Measurements from ENCODE around the gene CWC15.

Gene CWC15

DNA sequence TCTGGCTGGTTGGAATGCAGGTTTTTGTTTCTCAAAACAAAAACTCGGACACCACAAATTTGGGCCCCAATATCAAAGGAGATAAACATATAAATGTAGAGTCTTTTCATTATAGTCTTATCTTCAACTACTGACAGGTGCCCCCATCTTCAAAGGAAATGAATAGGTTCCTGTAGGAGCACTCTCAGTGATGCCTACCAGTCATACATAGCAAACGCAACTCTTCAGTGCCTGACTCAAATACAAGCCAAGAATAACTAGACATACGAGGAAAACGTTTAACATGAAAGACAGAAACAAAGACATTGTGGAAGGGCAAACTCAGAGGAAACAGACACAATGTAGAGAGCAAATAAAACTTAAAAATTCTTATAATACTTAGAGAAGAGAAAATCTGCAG is 14.0 kb upstream of the CWC15 start (continued):
- TF ChIP-seq, protein P1, sequence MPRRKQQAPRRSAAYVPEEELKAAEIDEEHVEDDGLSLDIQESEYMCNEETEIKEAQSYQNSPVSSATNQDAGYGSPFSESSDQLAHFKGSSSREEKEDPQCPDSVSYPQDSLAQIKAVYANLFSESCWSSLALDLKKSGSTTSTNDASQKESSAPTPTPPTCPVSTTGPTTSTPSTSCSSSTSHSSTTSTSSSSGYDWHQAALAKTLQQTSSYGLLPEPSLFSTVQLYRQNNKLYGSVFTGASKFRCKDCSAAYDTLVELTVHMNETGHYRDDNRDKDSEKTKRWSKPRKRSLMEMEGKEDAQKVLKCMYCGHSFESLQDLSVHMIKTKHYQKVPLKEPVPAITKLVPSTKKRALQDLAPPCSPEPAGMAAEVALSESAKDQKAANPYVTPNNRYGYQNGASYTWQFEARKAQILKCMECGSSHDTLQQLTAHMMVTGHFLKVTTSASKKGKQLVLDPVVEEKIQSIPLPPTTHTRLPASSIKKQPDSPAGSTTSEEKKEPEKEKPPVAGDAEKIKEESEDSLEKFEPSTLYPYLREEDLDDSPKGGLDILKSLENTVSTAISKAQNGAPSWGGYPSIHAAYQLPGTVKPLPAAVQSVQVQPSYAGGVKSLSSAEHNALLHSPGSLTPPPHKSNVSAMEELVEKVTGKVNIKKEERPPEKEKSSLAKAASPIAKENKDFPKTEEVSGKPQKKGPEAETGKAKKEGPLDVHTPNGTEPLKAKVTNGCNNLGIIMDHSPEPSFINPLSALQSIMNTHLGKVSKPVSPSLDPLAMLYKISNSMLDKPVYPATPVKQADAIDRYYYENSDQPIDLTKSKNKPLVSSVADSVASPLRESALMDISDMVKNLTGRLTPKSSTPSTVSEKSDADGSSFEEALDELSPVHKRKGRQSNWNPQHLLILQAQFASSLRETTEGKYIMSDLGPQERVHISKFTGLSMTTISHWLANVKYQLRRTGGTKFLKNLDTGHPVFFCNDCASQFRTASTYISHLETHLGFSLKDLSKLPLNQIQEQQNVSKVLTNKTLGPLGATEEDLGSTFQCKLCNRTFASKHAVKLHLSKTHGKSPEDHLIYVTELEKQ (tag by site-specific recombination; IDR thresholded peaks at IDR 0.05; ENCODE audit: borderline replicate concordance) = no peak
- TF ChIP-seq ZNF560 (tag by site-specific recombination; IDR thresholded peaks at IDR 0.05; ENCODE audit: borderline replicate concordance) = no peak
- TF ChIP-seq, protein P2, sequence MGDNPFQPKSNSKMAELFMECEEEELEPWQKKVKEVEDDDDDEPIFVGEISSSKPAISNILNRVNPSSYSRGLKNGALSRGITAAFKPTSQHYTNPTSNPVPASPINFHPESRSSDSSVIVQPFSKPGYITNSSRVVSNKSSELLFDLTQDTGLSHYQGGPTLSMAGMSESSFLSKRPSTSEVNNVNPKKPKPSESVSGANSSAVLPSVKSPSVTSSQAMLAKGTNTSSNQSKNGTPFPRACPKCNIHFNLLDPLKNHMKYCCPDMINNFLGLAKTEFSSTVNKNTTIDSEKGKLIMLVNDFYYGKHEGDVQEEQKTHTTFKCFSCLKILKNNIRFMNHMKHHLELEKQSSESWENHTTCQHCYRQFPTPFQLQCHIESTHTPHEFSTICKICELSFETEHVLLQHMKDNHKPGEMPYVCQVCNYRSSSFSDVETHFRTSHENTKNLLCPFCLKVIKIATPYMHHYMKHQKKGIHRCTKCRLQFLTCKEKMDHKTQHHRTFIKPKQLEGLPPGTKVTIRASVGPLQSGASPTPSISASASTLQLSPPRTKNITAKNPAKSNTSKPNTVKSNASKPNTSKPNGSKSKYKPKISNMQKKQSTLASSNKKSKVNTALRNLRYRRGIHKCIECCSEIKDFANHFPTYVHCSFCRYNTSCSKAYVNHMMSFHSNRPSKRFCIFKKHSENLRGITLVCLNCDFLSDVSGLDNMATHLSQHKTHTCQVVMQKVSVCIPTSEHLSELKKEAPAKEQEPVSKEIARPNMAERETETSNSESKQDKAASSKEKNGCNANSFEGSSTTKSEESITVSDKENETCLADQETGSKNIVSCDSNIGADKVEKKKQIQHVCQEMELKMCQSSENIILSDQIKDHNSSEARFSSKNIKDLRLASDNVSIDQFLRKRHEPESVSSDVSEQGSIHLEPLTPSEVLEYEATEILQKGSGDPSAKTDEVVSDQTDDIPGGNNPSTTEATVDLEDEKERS (tag by site-specific recombination; IDR thresholded peaks at IDR 0.05) = no peak
- TF ChIP-seq ZNF549 (tag by site-specific recombination; IDR thresholded peaks at IDR 0.05) = no peak
- no peak for TF ChIP-seq ZBTB20 (tag by site-specific recombination; IDR thresholded peaks at IDR 0.05)
- TF ChIP-seq OVOL3 (tag by site-specific recombination; IDR thresholded peaks at IDR 0.05) = no peak
- no peak for TF ChIP-seq ZNF302 (tag by site-specific recombination; IDR thresholded peaks at IDR 0.05; ENCODE audit: low read depth)
- no peak for TF ChIP-seq EGR2 (tag by site-specific recombination; IDR thresholded peaks at IDR 0.05; ENCODE audit: low read depth)

DNA sequence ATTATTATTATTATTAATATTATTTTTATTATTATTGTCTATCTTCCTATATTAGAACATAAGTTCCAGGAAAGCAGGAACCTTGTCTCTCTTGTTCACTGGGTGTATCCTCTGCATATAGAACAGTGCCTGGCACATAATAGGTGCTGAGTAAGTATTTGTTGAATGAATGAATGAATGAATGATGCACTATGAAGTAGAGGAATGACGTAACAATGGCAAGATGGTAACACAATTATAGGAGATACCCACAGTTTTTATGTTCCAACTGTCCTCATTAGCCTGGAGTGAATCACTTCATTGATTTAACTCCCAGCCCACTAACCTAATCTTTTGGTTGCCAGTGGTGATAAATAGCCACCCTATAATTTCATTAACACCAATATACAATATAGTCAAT is 2.2 kb upstream of the CWC15 start:
- CTCF ChIA-PET = interaction anchor here (0.9 to 1.1 kb wide), 2 partner anchors 115 to 177 kb away, joined by 3 read pairs; no protein-coding TSS in a partner anchor
- POLR2A ChIA-PET = no interaction called here
- TF ChIP-seq ZNF423 (tag by site-specific recombination; IDR thresholded peaks at IDR 0.05) (no peak), ZFP37 (tag by site-specific recombination; IDR thresholded peaks at IDR 0.05) (no peak), ZNF623 (tag by site-specific recombination; IDR thresholded peaks at IDR 0.05) (no peak), ZBTB48 (tag by site-specific recombination; IDR thresholded peaks at IDR 0.05) (no peak)
- Histone ChIP-seq H3K9me3 (ENCODE audit: control insufficient read depth, insufficient read depth, low read depth, low read length) (no peaks in the 10 kb centered on the region), H3K4me1 (ENCODE audit: control insufficient read depth, insufficient read depth, low read length) (no peaks in the 10 kb centered on the region; the same call in 1 of the 2 replicates), H3K4me3 (ENCODE audit: low read depth, low read length) (no peak overlapping the region), H3K27ac (ENCODE audit: extremely low read depth, low read depth, low read length) (no peak overlapping the region), H3K36me3 (ENCODE audit: control insufficient read depth in 2 of 2, insufficient read depth in 1 of 2, low read length in 2 of 2) (peaks cover 11 to 27% of the 10 kb centered on the region in 2 experiments)

DNA sequence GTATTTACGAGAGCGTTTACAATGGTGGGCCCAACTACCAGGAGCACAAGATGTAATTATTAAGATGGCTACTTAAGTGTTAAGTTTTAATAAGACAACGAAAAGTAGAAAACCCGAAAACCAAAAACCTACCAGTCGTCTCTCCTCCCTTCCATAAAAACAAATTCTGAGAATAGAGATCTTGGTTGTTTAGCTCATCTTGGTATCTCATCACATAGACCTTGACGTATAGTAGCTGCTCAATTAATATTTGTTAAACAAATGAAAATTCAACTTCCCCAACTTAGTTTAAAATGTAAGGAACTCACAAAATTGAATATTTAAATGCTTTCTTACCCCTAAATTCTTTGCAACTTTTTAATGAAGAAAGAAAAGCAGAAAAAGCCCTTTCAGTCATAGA is 822 bp upstream of the CWC15 start:
- H3K9me3 ChIP-seq (ENCODE audit: control insufficient read depth, insufficient read depth, low read depth, low read length) = no peaks in the 10 kb centered on the region
- no peaks in the 10 kb centered on the region; the same call in 1 of the 2 replicates for H3K4me1 ChIP-seq (ENCODE audit: control insufficient read depth, insufficient read depth, low read length)
- peak overlapping the region; percentile 76 for H3K4me3 ChIP-seq (ENCODE audit: low read depth, low read length)
- peaks cover 21 to 41% of the 10 kb centered on the region in 2 experiments for H3K36me3 ChIP-seq (ENCODE audit: control insufficient read depth in 2 of 2, insufficient read depth in 1 of 2, low read length in 2 of 2)
- TF ChIP-seq ZNF664 (tag by site-specific recombination; IDR thresholded peaks at IDR 0.05) (peak; percentile 97), KLF16 (tag by site-specific recombination; IDR thresholded peaks at IDR 0.05) (no peak)
- no peak overlapping the region; the same call in 1 of the 2 replicates for H3K27ac ChIP-seq (ENCODE audit: extremely low read depth, low read depth, low read length)
- ChIA-PET POLR2A (interaction anchor here (1.8 to 2.2 kb wide), 2 partner anchors 16 to 93 kb away, joined by 11 to 31 read pairs; partner anchors contain the start of gene SRSF8), CTCF (interaction anchor here (1.0 kb wide), 1 partner anchor 9 kb away, joined by 5 read pairs; no protein-coding TSS in a partner anchor)

Data from HEK293 (cell line).